Lung (tissue), 12 donors: ENCODE results near the gene ZNHIT6. TPM values are rescaled to one million over a fixed set of nuclear protein-coding genes. Genes with fewer than 3 reads are reported as not detected.

Source experiments
- ATAC-seq: fragments of 200-7000 bp; cut with Tn5 transposase; one replicate; pipeline ENCODE4 v1.9.1; 2020; ENCODE audit warnings: moderate number of reproducible peaks; ENCODE audit not compliant: insufficient read depth, low FRiP score
- DNase-seq, 3 donors: peaks; one replicate each; pipeline ENCODE4 v3.0.0-alpha.2; 2013 to 2017
- H3K27ac ChIP-seq, 2 donors: one replicate each; pipeline ENCODE4 v1.5.1; 2013; ENCODE audit warnings: mild to moderate bottlenecking in 2 of 2, moderate library complexity in 2 of 2, control low read depth in 1 of 2, inconsistent platforms in 1 of 2, low read depth in 1 of 2, low read length in 1 of 2
- H3K27me3 ChIP-seq, 3 donors: one replicate each; pipeline ENCODE4 v1.5.1; 2013; ENCODE audit warnings: low read length in 2 of 3; ENCODE audit not compliant: control insufficient read depth in 3 of 3, insufficient read depth in 3 of 3
- H3K36me3 ChIP-seq, 4 donors: one replicate each; pipeline ENCODE4 v1.5.1; 2013; ENCODE audit warnings: low read length in 4 of 4, mild to moderate bottlenecking in 1 of 4, moderate library complexity in 1 of 4; ENCODE audit not compliant: control insufficient read depth in 4 of 4, insufficient read depth in 4 of 4
- H3K4me1 ChIP-seq, 5 donors: one replicate each; pipeline ENCODE4 v1.5.1; 2013; ENCODE audit warnings: low read length in 5 of 5, mild to moderate bottlenecking in 2 of 5, moderate library complexity in 1 of 5; ENCODE audit not compliant: control insufficient read depth in 5 of 5, insufficient read depth in 5 of 5
- H3K4me3 ChIP-seq: one replicate; pipeline ENCODE4 v1.5.1; 2013; ENCODE audit warnings: mild to moderate bottlenecking, control low read depth, moderate library complexity
- H3K9ac ChIP-seq, 2 donors: one replicate each; pipeline ENCODE4 v1.5.1; 2013; ENCODE audit warnings: low read length in 2 of 2, control low read depth in 1 of 2; ENCODE audit not compliant: insufficient read depth in 1 of 2
- H3K9me3 ChIP-seq, 4 donors: one replicate each; pipeline ENCODE4 v1.5.1; 2013; ENCODE audit warnings: low read length in 3 of 4, mild to moderate bottlenecking in 1 of 4, moderate library complexity in 1 of 4; ENCODE audit not compliant: control insufficient read depth in 4 of 4, insufficient read depth in 3 of 4
- WGBS, 2 donors: extraction: QIAGEN DNeasy Blood & Tissue Kit; methylation state at CpG; one replicate each; pipeline ENCODE4 v1.1.7; 2013; 5-methylcytosine and 5-hydroxymethylcytosine counted together
- polyA plus RNA-seq, 2 donors: library from polyadenylated mRNA; stranded (reverse); fragments of 200-250 nt; gene quantifications; one replicate each; pipeline ENCODE4 v1.2.1, GENCODE V29; 2013
- total RNA-seq, 2 donors: library from RNA; depleted of rRNA in 1 of 2; stranded (reverse); fragments of >200 nt in 1 of 2; gene quantifications; one replicate each; pipeline ENCODE4 v1.2.1, GENCODE V29; 2014 to 2021
- TF ChIP-seq, protein P1 (sequence below): IDR thresholded peaks from 2 replicates; pipeline ENCODE4 v1.5.1; 2012; ENCODE audit warnings: mild to moderate bottlenecking; ENCODE audit errors: control extremely low read depth, extremely low read depth
- donor health status: control.
- donor health status: control.
- donor health status: Bipolar disorder and iron deficiency.
- donor health status: healthy.
- donor health status: DM: yes; HTN: yes; CAD: no.

The ZNHIT6 gene
- total and polyA plus RNA-seq, 4 donors = 8.7 to 17.7 (median 10.1) TPM

DNA sequence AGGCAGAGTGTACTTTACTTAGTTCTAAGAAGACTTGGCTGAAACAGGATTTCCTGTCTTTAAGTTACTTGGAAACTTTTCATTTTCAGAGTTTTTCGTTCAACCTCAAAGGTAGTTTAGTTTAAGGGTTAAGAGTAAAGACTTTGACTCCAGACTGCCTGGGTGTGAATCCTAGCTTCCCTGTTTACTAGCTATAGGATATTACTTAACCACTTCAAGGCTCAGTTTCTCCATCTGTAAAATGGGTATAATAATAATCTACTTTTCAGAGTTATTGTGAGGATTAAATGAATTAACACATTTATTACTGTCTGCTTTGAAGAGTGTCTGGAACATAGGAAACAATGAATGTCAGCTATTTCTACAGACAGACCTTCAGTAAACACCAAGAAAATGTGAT lies 30.0 kb downstream of the ZNHIT6 start:
- Histone ChIP-seq H3K4me3 (no peak overlapping the region), H3K36me3 (peaks cover 2 to 18% (median 11%) of the 10 kb centered on the region in 4 donors), H3K9me3 (no peaks in the 10 kb centered on the region), H3K9ac (no peak overlapping the region), H3K4me1 (no peaks in the 10 kb centered on the region), H3K27ac (no peak overlapping the region), H3K27me3 (no peaks in the 10 kb centered on the region)
- TF ChIP-seq, protein P1, sequence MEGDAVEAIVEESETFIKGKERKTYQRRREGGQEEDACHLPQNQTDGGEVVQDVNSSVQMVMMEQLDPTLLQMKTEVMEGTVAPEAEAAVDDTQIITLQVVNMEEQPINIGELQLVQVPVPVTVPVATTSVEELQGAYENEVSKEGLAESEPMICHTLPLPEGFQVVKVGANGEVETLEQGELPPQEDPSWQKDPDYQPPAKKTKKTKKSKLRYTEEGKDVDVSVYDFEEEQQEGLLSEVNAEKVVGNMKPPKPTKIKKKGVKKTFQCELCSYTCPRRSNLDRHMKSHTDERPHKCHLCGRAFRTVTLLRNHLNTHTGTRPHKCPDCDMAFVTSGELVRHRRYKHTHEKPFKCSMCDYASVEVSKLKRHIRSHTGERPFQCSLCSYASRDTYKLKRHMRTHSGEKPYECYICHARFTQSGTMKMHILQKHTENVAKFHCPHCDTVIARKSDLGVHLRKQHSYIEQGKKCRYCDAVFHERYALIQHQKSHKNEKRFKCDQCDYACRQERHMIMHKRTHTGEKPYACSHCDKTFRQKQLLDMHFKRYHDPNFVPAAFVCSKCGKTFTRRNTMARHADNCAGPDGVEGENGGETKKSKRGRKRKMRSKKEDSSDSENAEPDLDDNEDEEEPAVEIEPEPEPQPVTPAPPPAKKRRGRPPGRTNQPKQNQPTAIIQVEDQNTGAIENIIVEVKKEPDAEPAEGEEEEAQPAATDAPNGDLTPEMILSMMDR = no peak
- DNase-seq (no peak), ATAC-seq (no peak)
- WGBS, 2 donors = 90 to 94% methylated on average over 1 of the region's 1 CpG

DNA sequence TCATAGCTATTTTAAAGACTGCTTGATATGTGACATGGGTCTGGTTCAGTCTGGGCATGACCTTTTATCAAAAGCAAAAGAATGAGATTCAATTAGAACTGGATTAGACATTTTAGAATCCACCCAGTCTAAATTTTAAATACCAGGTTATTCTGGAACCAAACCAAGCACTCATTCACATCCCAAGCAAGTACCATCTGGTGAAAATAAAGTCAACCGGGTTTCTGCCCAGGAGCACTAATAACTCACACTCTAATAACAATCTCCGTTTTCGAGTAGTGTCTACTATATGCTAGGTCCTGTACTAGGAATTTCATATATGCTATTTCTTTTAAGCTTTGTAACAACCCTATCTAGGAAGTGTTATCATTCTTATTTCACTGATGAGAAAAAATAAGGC lies 30.6 kb downstream of the ZNHIT6 start:
- no peaks in the 10 kb centered on the region for H3K27me3 ChIP-seq
- peaks cover 5 to 18% (median 10%) of the 10 kb centered on the region in 4 donors for H3K36me3 ChIP-seq
- 96 to 97% methylated on average over 3 of the region's 3 CpGs for WGBS, 2 donors
- H3K9me3 ChIP-seq = no peaks in the 10 kb centered on the region
- no peak overlapping the region for H3K4me3 ChIP-seq
- H3K9ac ChIP-seq = no peak overlapping the region
- no peak for DNase-seq
- no peaks in the 10 kb centered on the region for H3K4me1 ChIP-seq
- no peak for ATAC-seq
- H3K27ac ChIP-seq = no peak overlapping the region
- TF ChIP-seq, protein P1 = no peak

DNA sequence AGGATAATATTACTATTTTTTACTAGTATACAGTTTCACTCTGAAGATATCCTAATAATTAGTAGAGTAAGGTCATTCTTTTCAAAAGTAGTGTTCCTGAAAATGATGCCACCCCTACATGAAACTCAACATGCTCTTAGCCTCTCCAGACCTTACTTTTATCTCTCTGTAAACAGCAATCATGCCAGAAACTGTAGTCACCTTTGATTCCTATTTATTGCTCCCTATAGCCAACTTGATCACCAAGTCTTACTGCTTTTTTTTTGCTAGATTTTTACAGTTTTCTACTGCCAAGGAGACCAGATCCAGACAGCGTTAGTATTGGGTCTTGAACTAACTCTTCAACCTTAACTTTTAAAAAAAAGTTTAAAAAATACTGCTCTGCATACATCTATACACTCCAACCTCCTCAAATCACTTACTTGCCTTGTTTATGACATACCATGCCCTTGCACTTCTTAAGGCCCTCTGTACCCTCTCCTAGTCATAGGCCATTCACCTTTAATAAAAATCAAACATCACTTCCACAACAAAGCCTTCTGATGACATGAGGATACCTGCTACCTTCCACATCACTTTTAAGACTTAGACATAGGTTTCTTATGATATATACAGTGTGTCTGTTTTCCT lies 36.1 kb downstream of the ZNHIT6 start:
- no peak for DNase-seq
- Histone ChIP-seq H3K27me3 (no peaks in the 10 kb centered on the region), H3K27ac (no peak overlapping the region), H3K9ac (no peak overlapping the region), H3K4me3 (no peak overlapping the region), H3K36me3 (peaks cover 7 to 21% (median 9%) of the 10 kb centered on the region in 4 donors), H3K9me3 (peaks cover 0 to 2% (median 0%) of the 10 kb centered on the region in 4 donors), H3K4me1 (no peaks in the 10 kb centered on the region)
- TF ChIP-seq, protein P1 = no peak
- no peak for ATAC-seq
- WGBS, 2 donors = 91% methylated on average over 1 of the region's 1 CpG

DNA sequence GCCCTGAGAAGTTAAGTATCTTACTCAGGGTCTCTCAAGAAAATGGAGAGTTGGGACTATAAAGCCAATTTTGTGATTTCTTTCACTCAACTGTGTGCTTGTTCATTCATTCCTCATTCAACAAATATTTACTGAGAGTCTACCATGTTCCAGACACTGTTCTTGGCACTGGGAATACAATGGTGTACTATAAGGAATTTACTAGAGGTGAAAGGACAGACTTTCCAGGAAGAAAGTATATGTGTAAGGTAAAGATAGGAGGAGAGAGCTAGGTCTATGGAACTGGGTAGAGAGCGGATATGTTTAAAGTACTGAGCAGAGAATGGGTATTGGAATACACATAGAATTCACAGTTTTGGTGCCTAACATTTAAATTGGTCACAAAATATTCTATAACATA lies 42.3 kb downstream of the ZNHIT6 start:
- DNase-seq (no peak), ATAC-seq (no peak)
- TF ChIP-seq, protein P1 = no peak
- Histone ChIP-seq H3K9ac (no peak overlapping the region), H3K27me3 (no peaks in the 10 kb centered on the region), H3K9me3 (peaks cover 0 to 2% (median 0%) of the 10 kb centered on the region in 4 donors), H3K4me1 (peaks cover 0 to 3% (median 0%) of the 10 kb centered on the region in 5 donors), H3K36me3 (peaks cover 0 to 5% (median 3%) of the 10 kb centered on the region in 4 donors), H3K4me3 (no peak overlapping the region), H3K27ac (no peak overlapping the region)
- WGBS, 2 donors = 97 to 98% methylated on average over 1 of the region's 1 CpG
